Activated CD8-positive, alpha-beta memory T cell treated with anti-CD3 and anti-CD28 coated beads for 4 hours (primary cell): ENCODE data around the gene CAPN12.

ENCODE experiments used
- DNase-seq, 2 donors: peaks; one replicate each; pipeline ENCODE4 v3.0.0-alpha.2; 2020; ENCODE audit warnings: low read depth in 2 of 2

Gene CAPN12

DNA sequence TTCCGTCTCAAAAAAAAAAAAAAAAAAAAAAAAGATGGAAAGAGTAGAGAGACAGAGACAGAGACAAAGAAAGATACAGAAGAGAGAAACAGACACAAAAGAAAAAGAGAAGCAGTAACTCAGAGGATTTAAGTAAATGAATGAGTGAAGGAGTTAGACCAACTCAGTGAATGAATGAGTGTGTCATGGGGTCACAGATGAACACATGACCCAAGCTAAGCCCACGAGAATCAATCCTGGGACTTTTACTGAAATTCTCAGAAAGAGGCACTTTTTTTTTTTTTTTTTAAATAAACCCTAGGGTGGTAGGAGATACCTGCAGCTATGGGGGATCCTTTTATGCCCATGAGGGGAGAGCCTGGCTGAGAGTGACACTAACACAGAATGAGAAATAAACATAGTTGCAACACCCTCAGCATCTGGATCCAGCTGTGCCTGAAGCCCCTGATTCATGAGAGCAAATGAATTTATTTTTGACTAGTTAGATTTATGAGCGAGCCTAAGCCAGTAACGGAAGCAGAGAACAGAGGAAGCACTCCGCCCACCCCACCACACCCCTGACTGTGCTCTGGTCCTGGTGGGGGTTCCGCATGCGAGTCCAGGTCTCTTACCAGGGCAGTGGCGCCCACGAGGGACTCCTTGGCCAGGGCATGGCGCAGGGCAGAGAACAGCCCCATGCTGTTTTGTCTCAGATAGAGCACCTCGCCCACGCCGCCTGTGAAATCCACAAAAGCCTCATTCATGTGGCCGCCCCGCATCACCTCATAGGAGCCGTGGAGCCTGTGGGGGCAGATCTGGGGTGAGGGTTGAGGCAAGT lies 4.6 kb downstream of the CAPN12 start:
- DNase-seq: no peak

- DNase-seq: no peak
Measured at GRCh38 chr19:38737921-38738737, 6.1 kb downstream of the CAPN12 start.

DNA sequence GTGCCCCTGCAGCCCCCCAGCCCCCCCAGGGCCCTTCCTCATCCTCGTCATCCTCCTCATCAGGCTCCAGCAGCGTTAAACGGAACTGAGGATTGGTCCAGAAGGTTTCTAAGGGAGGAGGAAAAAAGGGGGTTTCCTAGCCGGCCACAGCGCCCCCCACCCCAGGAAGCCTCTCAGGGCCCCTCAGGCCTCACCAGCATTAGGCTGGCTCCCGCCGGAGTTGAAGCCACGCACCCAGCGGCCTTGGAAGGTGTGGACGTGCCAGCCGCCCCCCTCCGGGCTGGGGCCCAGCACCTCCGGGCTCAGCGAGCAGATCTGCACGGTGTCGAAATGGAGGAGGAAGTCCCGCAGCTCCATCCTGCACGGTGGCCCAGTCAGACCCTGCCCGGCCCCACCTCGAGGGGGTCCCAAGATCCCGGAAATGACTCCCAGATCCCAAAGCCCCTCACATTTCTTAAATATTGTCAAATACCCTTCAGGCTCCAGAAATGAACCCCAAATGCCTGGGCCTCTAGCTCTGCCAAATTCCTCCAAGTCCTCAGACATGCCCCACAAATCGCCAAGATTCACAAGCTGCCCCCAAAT lies 6.9 kb downstream of the CAPN12 start:
- no peak for DNase-seq

DNA sequence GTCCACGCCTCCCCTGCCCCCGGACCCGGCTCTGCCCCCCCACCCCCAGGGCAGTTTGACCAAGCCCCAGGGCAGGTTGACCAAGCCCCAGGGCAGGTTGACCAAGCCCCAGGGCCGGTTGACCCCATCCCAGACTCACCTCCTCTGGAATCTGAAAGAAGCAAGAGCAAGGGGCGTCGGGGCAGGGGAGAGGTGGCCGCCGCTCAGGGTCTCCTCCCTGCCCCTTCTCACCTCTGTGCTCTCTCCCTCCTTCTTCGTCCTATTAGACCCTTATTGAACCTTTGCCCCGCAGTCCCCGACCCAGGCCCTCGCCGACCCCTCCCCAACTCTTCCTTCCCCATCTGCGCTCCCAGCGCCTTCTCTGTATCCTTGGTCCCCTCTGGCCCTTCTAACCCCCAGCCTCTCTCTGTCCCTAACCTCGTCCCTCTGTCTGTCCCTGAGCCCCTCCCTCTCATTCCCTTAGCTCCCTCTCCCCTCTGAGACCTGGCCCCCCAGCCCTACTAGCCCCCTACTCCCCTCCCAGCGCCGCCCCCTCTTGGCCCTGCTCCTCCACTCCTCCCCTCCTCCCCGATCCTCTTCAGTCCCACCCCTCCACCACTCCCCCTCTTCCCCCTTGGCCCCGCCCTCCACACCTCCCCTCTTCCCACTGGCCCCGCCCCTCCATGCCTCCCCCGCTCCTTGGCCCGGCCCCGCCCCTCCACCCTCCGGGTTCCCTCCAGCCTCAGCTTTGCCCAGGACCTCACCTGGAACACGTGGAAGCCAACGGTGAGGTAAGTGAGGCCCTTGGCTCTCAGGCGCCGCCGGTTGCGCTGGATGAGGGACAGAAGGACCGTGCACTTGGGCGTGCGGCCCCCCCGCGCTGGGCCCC lies 7.6 kb downstream of the CAPN12 start:
- peak; percentile 45 to 47 for DNase-seq

DNA sequence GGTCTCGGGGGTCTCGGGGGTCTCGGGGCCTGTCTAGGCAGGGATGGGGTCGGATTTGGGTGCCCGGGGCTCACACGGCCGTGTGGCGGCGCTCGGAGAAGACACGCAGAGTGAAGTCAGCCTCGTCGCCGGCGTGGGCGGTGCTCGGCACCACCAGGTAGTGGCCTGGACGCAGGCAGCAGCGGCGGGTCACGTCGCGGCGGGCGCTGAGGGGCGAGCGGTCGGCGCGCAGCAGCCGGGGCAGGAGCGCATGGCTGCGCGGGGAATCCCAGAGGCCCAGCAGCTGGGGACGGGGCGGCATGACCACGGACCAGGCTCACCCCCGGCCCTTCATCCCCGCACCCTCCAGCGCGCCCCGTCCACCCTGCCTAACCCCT lies 8.2 kb downstream of the CAPN12 start:
- peak in 1 of 2 donors; percentile 44 for DNase-seq

DNA sequence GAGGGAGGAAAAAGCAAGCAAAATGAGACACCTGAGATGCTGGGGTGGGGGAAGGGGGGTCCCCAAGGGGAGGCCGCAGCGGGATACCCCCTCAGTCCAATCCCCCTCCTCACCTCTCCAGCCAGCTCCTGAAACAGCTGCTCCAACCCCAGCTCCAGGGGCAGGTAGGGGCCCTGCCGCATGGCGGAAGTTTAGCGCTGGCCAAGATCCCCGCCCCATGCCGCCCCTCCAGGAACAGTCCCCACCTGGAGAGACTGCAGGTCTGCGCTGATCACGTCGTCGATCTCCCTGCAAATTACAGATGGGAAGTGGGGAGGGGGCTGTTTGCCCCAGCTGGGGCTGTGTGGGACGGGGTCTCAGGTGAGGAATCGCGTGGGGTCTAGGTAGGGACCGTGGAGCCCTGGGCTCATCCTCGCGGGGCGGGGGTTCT lies 9.0 kb downstream of the CAPN12 start:
- no peak for DNase-seq

- no peak for DNase-seq
Measured at GRCh38 chr19:38734426-38735256, 9.6 kb downstream of the CAPN12 start.

- no peak for DNase-seq
Measured at GRCh38 chr19:38734176-38734425, 10.2 kb downstream of the CAPN12 start.

DNA sequence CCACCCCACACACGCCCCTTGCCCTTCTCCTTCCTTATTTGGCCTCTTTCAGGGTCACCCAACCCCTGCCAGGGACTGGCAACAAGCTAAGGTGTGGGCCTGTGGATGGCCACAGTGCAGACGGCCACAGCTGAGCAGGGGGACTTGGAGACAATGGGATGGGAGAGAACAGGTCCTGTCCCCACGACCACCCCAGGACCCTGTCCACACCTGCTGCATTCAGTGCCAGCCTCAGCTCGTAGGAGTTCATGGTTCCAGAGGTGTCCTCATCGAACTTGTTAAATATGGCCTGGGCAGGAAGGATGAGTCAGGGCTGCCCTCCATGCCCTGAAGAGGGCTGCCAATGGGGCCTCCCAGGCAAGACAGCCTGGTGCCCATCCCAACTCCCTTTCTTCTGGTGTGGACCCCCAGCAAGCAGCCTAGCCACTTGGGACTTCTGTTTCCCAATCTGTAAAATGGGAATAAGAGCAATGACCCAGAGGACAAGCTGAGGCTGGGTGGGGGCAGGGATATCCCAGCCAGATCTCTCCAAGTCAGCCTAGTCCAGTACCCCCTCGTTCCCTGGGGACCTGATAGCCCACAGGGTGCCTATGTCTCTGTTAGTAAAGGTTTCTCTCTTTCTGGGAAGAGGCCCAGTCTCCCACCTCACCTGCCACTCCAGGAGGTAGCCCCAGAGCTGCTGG lies 10.6 kb downstream of the CAPN12 start:
- DNase-seq: no peak

GRCh38 chr19:38733241-38733492 lies 11.1 kb downstream of the CAPN12 start:
- no peak for DNase-seq

DNA sequence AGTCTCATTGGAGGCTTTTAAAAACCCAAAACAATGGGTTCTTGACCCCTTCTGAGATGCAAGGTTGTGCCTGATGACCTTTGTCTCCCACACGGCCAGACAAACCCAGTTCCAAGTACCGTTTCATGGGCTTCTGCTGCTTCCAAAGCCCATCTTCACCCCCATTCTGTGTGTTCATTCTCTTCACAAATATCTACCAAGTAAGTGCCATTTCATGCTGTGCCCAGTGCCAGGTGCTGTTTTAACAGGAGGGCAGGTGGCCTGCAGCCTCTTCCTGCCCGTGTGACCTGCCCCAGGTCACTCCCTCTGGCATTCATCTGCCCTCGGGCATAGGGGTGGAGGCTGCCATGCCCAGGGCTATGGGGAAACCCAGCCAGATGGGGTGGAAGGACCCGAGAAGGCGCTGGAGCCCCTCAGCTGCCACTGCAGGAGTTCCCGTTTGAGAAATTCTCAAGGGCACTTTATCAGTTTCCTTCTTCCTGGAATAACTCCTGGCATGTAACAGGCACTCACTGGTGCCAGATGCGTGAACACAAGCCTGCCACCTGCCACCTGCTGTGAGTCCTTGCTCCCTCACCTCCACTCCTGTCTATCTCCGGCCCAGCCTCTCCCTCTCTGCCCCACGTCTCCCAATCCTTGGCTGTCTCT lies 12.5 kb downstream of the CAPN12 start:
- DNase-seq: no peak

DNA sequence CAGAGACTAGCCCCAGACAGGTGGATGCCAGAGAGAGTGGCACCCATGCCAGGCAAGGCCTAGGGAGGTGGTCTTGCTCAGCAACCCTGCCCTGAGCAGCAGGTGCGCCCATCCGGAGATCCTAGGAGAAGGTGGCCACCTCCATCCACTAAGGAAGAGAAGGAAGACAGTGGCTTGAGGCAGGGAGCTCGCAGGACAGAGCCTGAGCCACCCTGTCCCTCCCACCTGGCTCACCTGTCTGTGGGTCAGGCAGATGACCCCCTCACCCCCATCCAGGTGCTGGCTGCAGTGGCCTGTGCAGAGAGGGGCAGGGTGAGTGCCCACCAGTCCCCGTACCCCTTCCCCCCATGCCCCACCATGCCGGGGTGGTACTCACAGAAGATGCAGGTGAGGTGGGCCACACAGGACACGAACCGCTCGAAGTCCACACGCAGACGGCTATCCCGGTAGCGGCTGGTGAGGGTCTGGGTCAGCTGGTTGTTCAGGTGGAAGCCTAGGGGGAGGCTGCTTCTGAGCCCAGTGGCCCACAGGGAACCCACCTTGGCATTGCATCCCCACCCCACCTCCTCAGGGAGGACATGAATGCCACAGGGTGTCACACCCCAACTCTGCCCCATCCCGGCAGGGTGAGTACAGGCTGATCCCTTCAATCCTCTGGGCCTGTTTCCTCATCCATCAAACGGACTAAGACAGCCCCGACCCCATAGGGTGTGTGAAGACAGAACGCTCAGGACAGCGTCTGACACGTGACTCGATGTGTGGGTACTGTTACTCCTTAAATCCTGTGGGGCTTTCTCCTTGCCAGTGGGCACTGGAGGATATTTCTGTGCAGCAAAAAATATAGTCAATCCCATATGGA lies 13.3 kb downstream of the CAPN12 start:
- no peak for DNase-seq

GRCh38 chr19:38730470-38730730 lies 13.9 kb downstream of the CAPN12 start:
- no peak for DNase-seq

- DNase-seq: peak; percentile 51 to 52
Measured at GRCh38 chr19:38729653-38730469, 14.4 kb downstream of the CAPN12 start.

- no peak for DNase-seq
Measured at GRCh38 chr19:38728752-38729541, 15.3 kb downstream of the CAPN12 start.

- DNase-seq: no peak
Measured at GRCh38 chr19:38727868-38728660, 16.2 kb downstream of the CAPN12 start.

DNA sequence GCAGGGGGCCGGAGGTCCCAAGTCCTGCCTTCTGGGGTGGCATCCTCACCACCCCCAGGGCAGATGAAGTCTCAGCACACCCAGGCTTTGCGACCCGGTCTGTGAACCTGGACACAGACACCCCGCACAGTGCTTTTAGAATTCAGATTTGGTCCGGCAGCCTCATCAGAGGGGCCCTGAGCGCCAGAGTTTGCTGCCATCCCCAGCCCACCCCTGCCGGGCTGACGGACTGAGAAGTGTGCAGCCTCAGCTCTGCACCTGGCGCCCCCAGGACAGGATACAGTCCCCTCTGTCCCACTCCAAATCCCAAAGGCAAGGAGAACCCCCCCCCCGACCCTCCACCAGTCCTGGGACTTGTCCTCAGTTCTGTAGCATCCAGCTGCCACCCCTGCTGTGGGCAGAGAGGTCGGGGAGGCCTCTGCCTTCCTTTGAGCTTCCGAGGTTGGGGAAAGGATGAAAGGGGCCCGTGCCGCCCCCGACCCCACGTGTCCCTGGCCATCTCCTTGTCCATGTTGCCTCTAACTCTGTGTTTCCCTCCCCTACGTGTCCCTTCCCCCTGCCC lies 16.9 kb downstream of the CAPN12 start:
- DNase-seq: no peak
